Retinal pigment epithelial cell (primary cell): ENCODE results near the gene UNCX.

Experiments
- DNase-seq: peaks from one replicate; pipeline ENCODE4 v3.0.0-alpha.2; 2010; ENCODE audit warnings: low read depth
- H3K4me3 ChIP-seq: 2 replicates; pipeline ENCODE4 v1.5.1; 2011; ENCODE audit warnings: mild to moderate bottlenecking, low read length, control low read depth, moderate library complexity
- CTCF ChIP-seq: conservative IDR thresholded peaks from 2 replicates; pipeline ENCODE4 v1.5.1; 2011; ENCODE audit warnings: low read depth, low read length, control low read depth, inconsistent platforms

Gene UNCX

GRCh38 chr7:1264345-1265280 is 31.9 kb downstream of the UNCX start:
- no peak overlapping the region for H3K4me3 ChIP-seq
- TF ChIP-seq CTCF = no peak
- DNase-seq = no peak

- H3K4me3 ChIP-seq = no peak overlapping the region
- DNase-seq = no peak
- no peak for TF ChIP-seq CTCF
These were observed 34.6 kb downstream of the UNCX start for GRCh38 chr7:1267016-1267900.

DNA sequence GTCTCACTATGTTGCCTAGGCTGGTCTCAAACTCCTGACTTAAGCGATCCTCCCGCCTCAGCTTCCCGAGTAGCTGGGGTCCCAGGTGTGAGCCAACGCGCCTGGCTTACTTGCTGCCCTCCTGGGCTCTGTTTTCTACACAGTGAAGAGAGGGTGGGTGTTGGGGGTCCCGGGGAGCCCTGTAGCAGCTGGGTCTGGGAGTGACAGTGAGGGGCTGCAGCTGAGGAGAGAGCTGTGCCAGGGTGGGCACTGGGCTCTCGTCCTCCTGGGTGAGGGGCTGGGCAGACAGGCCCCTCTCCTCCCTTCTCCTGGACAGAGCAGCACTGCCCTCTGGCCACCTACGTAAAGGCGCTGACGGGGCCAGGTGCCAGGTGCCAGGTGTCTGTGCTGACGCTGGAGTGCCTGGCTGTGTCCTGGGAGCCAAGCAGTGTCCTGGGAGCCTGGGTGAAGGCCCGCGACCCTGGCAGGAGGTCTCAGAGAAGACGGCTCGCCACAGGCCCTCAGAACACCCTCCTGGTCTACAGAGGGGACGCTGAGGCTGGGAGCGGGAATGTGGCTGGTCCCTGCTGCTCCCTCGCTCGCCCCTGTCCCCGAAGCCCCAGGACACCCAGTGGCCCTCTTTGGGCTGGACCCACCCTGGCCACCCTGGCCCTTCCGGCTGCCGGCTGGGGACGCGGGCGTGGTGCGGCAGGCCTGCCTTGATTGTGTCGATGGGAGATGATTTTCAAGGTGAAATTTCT is 35.6 kb downstream of the UNCX start:
- DNase-seq = no peak
- no peak overlapping the region for H3K4me3 ChIP-seq
- no peak for TF ChIP-seq CTCF

DNA sequence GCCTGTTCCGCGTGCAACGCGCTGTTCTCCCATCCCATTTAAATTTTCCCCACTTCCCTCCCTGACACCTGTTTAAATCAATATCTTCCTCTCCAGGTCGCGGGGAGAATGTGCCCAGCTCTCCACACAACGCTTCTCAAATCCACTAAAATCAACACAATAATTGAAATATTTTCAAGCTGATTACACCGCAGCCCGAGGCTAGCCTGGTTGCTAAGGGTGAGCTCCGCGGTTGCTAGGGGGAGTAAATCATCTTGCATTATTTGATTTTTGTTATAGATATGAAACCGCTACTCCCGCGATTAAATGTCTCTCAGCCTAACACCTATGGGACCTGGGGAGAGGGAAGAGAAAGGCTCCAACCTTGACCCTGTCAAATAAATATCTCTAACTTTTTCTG is 36.2 kb downstream of the UNCX start:
- DNase-seq = no peak

DNA sequence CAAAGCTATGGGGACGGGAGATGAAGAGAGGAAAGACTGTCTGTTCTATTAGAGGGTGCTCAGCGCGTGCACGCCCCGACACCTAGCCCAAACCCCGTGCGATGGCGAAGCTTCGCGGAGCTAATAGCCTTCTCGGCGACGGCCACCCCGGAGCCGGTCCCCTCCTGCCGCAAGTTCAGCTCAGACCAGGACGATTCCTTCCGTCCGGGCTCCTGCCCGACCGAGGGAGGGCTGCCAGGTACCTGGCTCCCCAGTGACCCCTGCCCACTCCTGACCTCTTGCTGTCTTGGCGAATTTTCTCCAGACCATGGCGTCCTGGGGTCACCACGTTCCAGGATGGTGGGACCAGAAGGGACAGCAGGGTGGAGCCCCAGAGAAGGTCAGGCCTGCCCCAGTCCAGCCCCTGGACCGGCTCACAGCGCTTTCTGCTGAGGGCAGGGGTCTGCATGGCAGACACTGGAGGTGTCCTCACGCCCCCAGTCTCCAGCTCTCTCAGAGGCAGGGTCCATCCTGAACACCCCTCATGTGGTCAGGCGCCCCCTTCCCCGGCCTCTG is 36.7 kb downstream of the UNCX start:
- TF ChIP-seq CTCF = no peak

More for the DNA sequence above, 36.2 kb downstream of the UNCX start:
- H3K4me3 ChIP-seq = no peak overlapping the region
- no peak for TF ChIP-seq CTCF

GRCh38 chr7:1270181-1270580 is 37.5 kb downstream of the UNCX start:
- no peak for DNase-seq
- H3K4me3 ChIP-seq = no peak overlapping the region
- no peak for TF ChIP-seq CTCF

More for the DNA sequence above, 36.7 kb downstream of the UNCX start:
- DNase-seq = no peak
- no peak overlapping the region for H3K4me3 ChIP-seq
